Cardiac muscle cell (in vitro differentiated cells and primary cell): Measurements from ENCODE around the gene PLCH2. TPM values are rescaled to one million over a fixed set of nuclear protein-coding genes. Genes with fewer than 3 reads are reported as not detected.

Experiments used
- DNase-seq, 2 donors: peaks; one replicate each; pipeline versions ENCODE4 v3.0.0 to v3.0.0-alpha.2; 2010 to 2017; ENCODE audit warnings: low read depth in 1 of 2, low spot score in 1 of 2
- H3K27ac ChIP-seq: fragments of 200-600 bp; sonication (generic); 2 replicates; pipeline ENCODE4 v1.5.1; 2016
- H3K27me3 ChIP-seq: fragments of 200-600 bp; sonication (generic); 2 replicates; pipeline ENCODE4 v1.6.0; 2016; ENCODE audit warnings: control low read depth
- H3K36me3 ChIP-seq: fragments of 200-600 bp; sonication (generic); 2 replicates; pipeline ENCODE4 v1.5.1; 2016; ENCODE audit warnings: control low read depth
- H3K4me1 ChIP-seq: fragments of 200-600 bp; sonication (generic); 2 replicates; pipeline ENCODE4 v1.8.1; 2017; ENCODE audit warnings: low read depth, mild to moderate bottlenecking, mixed run types
- H3K4me3 ChIP-seq: fragments of 200-600 bp; sonication (generic); 2 replicates; pipeline ENCODE4 v1.5.1; 2016; ENCODE audit warnings: mild to moderate bottlenecking
- H3K9me3 ChIP-seq: fragments of 200-600 bp; sonication (generic); 2 replicates; pipeline ENCODE4 v1.5.1; 2017; ENCODE audit warnings: low read depth, mild to moderate bottlenecking, control low read depth
- CTCF ChIP-seq: IDR thresholded peaks from 2 replicates; pipeline ENCODE4 v1.5.1; 2012; ENCODE audit warnings: low read depth, mild to moderate bottlenecking, low read length
- polyA plus RNA-seq: library from polyadenylated mRNA; unstranded; fragments of >200 nt; fragmentation: Nextera tagmentation; extraction: Ambion mirVana; gene quantifications from 2 replicates; pipeline ENCODE4 v1.2.1, GENCODE V29; 2016
- total RNA-seq: library from RNA; depleted of rRNA; stranded (reverse); fragments of >200 nt; gene quantifications from 2 replicates; pipeline ENCODE4 v1.2.3, GENCODE V29; 2016

The PLCH2 gene
- total and polyA plus RNA-seq, 2 experiments from 2014 or later = 0.33 to 0.44 TPM

- no peaks in the 10 kb centered on the region for H3K36me3 ChIP-seq
- peaks cover 5% of the 10 kb centered on the region for H3K4me1 ChIP-seq
- TF ChIP-seq CTCF = no peak
- DNase-seq = no peak
- no peaks in the 10 kb centered on the region for H3K9me3 ChIP-seq
- no peak overlapping the region for H3K4me3 ChIP-seq
- no peaks in the 10 kb centered on the region for H3K27me3 ChIP-seq
- no peak overlapping the region for H3K27ac ChIP-seq
These were observed 3.5 kb downstream of the PLCH2 start for GRCh38 chr1:2479618-2480017.

GRCh38 chr1:2480236-2480985 lies 4.3 kb downstream of the PLCH2 start:
- DNase-seq = no peak

GRCh38 chr1:2480986-2481364 lies 4.9 kb downstream of the PLCH2 start:
- no peak overlapping the region for H3K27ac ChIP-seq
- H3K36me3 ChIP-seq = no peaks in the 10 kb centered on the region
- H3K4me1 ChIP-seq = no peaks in the 10 kb centered on the region
- TF ChIP-seq CTCF = no peak
- no peak for DNase-seq
- H3K4me3 ChIP-seq = no peak overlapping the region
- H3K9me3 ChIP-seq = no peaks in the 10 kb centered on the region
- no peaks in the 10 kb centered on the region for H3K27me3 ChIP-seq

More at GRCh38 chr1:2480236-2480985, 4.3 kb downstream of the PLCH2 start:
- H3K4me1 ChIP-seq = no peaks in the 10 kb centered on the region
- no peaks in the 10 kb centered on the region for H3K9me3 ChIP-seq
- no peak overlapping the region for H3K27ac ChIP-seq
- H3K4me3 ChIP-seq = no peak overlapping the region
- H3K36me3 ChIP-seq = no peaks in the 10 kb centered on the region
- H3K27me3 ChIP-seq = no peaks in the 10 kb centered on the region
- no peak for TF ChIP-seq CTCF

GRCh38 chr1:2481885-2482284 lies 5.8 kb downstream of the PLCH2 start:
- Histone ChIP-seq H3K36me3 (no peaks in the 10 kb centered on the region), H3K27me3 (no peaks in the 10 kb centered on the region), H3K9me3 (no peaks in the 10 kb centered on the region), H3K27ac (no peak overlapping the region), H3K4me3 (no peak overlapping the region), H3K4me1 (no peaks in the 10 kb centered on the region)
- no peak for TF ChIP-seq CTCF
- DNase-seq = no peak

- H3K27me3 ChIP-seq = no peaks in the 10 kb centered on the region
- H3K27ac ChIP-seq = no peak overlapping the region
- H3K9me3 ChIP-seq = no peaks in the 10 kb centered on the region
- H3K4me3 ChIP-seq = no peak overlapping the region
- no peaks in the 10 kb centered on the region for H3K4me1 ChIP-seq
- DNase-seq = peak in 1 of 2 donors; percentile 55
- H3K36me3 ChIP-seq = no peaks in the 10 kb centered on the region
- no peak for TF ChIP-seq CTCF
These were observed 6.5 kb downstream of the PLCH2 start for GRCh38 chr1:2482588-2482987.
